K562 (cell line): ENCODE data around the gene CHMP5. TPM values are rescaled to one million over a fixed set of nuclear protein-coding genes. Genes with fewer than 3 reads are reported as not detected.

ENCODE experiments used
- BACH1 ChIP-seq: fragments of 200-800 bp; sonication (Bioruptor generic); IDR thresholded peaks from 2 replicates; pipeline ENCODE4 v1.6.1; 2016; ENCODE audit warnings: missing genetic modification characterization, missing compliant biosample characterization
- CBFB ChIP-seq: sonication (generic); formaldehyde crosslinking; IDR thresholded peaks from 2 replicates; pipeline ENCODE4 v1.4.0; 2020; ENCODE audit warnings: mild to moderate bottlenecking, missing genetic modification reagents
- HNRNPLL ChIP-seq: fragments of 200-400 bp; formaldehyde crosslinking; IDR thresholded peaks from 2 replicates; pipeline ENCODE4 v1.6.1; 2017; ENCODE audit warnings: low read length, low read depth, mild to moderate bottlenecking; ENCODE audit not compliant: poor library complexity, severe bottlenecking
- MCM2 ChIP-seq: fragments of 450-650 bp; IDR thresholded peaks from 2 replicates; pipeline ENCODE4 v1.6.1; 2017; ENCODE audit warnings: low read depth, mild to moderate bottlenecking
- NFE2L1 ChIP-seq: fragments of 450-650 bp; IDR thresholded peaks from 2 replicates; pipeline ENCODE4 v1.6.1; 2016; ENCODE audit warnings: missing genetic modification characterization, low read depth, mild to moderate bottlenecking, missing compliant biosample characterization, moderate library complexity, borderline replicate concordance
- RAD51 ChIP-seq: fragments of 450-650 bp; IDR thresholded peaks from 2 replicates; pipeline ENCODE4 v1.7.1; 2016; ENCODE audit warnings: low read depth, mild to moderate bottlenecking, borderline replicate concordance
- U2AF2 ChIP-seq: fragments of 200-400 bp; formaldehyde crosslinking; optimal IDR thresholded peaks from 2 replicates; pipeline ENCODE3; 2017; ENCODE audit warnings: low read depth, mild to moderate bottlenecking, low read length
- ZBTB40 ChIP-seq, 2 experiments: fragments of 450-650 bp in 1 of 2; sonication (generic) in 1 of 2; formaldehyde crosslinking in 1 of 2; IDR thresholded peaks; 2 replicates each; pipeline versions ENCODE4 v1.7.1 to v1.9.0; 2016 to 2022; ENCODE audit warnings: inconsistent platforms in 1 of 2, mild to moderate bottlenecking in 1 of 2, missing genetic modification reagents in 1 of 2
- ZNF24 ChIP-seq: fragments of 450-650 bp; IDR thresholded peaks from 2 replicates; pipeline ENCODE4 v1.6.1; 2016
- ZNF830 ChIP-seq: fragments of 250-450 bp; sonication (Bioruptor Pico); IDR thresholded peaks from 2 replicates; pipeline ENCODE4 v1.5.0; 2021; ENCODE audit warnings: mild to moderate bottlenecking
- polyA plus RNA-seq, 8 experiments: library from polyadenylated mRNA; depleted of rRNA in 4 of 8; stranded (reverse) in 5 of 8; unstranded in 3 of 8; fragments of >200 nt; fragmentation: Nextera tagmentation in 2 of 8; fragmentation: Illumina TruSeq in 1 of 8; extraction: Ambion mirVana in 2 of 8; extraction: Trizol in 1 of 8; gene quantifications; 2 replicates each; pipeline versions ENCODE4 v1.2.1 to v1.2.3, GENCODE V29; 2011 to 2014; ENCODE audit warnings: inconsistent platforms in 1 of 8, missing spikeins in 1 of 8
- total RNA-seq, 7 experiments: library from RNA; depleted of rRNA in 6 of 7; stranded (reverse); fragments of >200 nt in 6 of 7; fragmentation: Illumina TruSeq in 2 of 7; extraction: Trizol in 2 of 7; gene quantifications; 2 replicates each; pipeline versions ENCODE4 v1.2.1 to v1.2.3, GENCODE V29; 2011 to 2021; ENCODE audit warnings: low replicate concordance in 1 of 7
- TF ChIP-seq, protein P1 (sequence below): sonication (generic); formaldehyde crosslinking; IDR thresholded peaks from 2 replicates; pipeline ENCODE4 v1.8.0; 2022; ENCODE audit warnings: mild to moderate bottlenecking, missing genetic modification reagents, borderline replicate concordance
- TF ChIP-seq, protein P2 (sequence below): sonication (generic); formaldehyde crosslinking; IDR thresholded peaks from 2 replicates; pipeline ENCODE4 v1.8.0; 2022; ENCODE audit warnings: mild to moderate bottlenecking, missing genetic modification reagents
- TF ChIP-seq, protein P3 (sequence below): fragments of 250-450 bp; sonication (Bioruptor Pico); IDR thresholded peaks from 2 replicates; pipeline ENCODE4 v1.5.0; 2021; ENCODE audit warnings: mild to moderate bottlenecking, moderate library complexity

Gene CHMP5
- total and polyA plus RNA-seq, 9 of the 15 experiments (the other 6 are each of a cell fraction or from before 2014, with no cell fraction given), result 36.0 to 105 (median 54.9) TPM

DNA sequence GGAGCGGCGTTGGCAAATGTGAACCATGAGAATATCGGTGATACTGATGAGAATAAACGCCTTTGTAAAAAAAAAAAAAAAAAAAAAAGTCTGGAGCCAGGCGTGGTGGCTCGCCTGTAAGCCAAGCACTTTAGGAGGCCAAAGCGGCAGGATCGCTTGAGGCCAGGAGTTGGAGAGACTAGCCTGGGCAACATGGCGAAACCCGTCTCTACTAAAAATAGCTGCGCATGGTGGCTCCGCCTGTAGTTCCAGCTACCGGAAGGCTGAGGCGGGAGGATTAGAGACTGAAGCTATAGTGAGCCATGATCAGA lies 25.0 kb downstream of the CHMP5 start (continued):
- no peak for TF ChIP-seq ZBTB40 (IDR thresholded peaks at IDR 0.05)
- TF ChIP-seq ZBTB40 (CRISPR knock-in tag; IDR thresholded peaks at IDR 0.05), result no peak
- TF ChIP-seq BACH1 (tag), result 0 out of 2 replicates have a peak, but pooled peaks have one; percentile 14
- no peak for TF ChIP-seq HNRNPLL
- TF ChIP-seq, protein P1, sequence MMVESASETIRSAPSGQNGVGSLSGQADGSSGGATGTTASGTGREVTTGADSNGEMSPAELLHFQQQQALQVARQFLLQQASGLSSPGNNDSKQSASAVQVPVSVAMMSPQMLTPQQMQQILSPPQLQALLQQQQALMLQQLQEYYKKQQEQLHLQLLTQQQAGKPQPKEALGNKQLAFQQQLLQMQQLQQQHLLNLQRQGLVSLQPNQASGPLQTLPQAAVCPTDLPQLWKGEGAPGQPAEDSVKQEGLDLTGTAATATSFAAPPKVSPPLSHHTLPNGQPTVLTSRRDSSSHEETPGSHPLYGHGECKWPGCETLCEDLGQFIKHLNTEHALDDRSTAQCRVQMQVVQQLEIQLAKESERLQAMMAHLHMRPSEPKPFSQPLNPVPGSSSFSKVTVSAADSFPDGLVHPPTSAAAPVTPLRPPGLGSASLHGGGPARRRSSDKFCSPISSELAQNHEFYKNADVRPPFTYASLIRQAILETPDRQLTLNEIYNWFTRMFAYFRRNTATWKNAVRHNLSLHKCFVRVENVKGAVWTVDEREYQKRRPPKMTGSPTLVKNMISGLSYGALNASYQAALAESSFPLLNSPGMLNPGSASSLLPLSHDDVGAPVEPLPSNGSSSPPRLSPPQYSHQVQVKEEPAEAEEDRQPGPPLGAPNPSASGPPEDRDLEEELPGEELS, result no peak
- TF ChIP-seq, protein P2, sequence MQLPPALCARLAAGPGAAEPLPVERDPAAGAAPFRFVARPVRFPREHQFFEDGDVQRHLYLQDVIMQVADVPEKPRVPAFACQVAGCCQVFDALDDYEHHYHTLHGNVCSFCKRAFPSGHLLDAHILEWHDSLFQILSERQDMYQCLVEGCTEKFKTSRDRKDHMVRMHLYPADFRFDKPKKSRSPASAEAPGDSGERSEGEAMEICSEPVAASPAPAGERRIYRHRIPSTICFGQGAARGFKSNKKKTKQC, result 0 out of 2 replicates have a peak, but pooled peaks have one; percentile 9
- TF ChIP-seq MCM2, result no peak
- no peak for TF ChIP-seq U2AF2
- no peak for TF ChIP-seq ZNF24
- no peak for TF ChIP-seq NFE2L1
- no peak for TF ChIP-seq CBFB (CRISPR knock-in tag)
- TF ChIP-seq, protein P3, sequence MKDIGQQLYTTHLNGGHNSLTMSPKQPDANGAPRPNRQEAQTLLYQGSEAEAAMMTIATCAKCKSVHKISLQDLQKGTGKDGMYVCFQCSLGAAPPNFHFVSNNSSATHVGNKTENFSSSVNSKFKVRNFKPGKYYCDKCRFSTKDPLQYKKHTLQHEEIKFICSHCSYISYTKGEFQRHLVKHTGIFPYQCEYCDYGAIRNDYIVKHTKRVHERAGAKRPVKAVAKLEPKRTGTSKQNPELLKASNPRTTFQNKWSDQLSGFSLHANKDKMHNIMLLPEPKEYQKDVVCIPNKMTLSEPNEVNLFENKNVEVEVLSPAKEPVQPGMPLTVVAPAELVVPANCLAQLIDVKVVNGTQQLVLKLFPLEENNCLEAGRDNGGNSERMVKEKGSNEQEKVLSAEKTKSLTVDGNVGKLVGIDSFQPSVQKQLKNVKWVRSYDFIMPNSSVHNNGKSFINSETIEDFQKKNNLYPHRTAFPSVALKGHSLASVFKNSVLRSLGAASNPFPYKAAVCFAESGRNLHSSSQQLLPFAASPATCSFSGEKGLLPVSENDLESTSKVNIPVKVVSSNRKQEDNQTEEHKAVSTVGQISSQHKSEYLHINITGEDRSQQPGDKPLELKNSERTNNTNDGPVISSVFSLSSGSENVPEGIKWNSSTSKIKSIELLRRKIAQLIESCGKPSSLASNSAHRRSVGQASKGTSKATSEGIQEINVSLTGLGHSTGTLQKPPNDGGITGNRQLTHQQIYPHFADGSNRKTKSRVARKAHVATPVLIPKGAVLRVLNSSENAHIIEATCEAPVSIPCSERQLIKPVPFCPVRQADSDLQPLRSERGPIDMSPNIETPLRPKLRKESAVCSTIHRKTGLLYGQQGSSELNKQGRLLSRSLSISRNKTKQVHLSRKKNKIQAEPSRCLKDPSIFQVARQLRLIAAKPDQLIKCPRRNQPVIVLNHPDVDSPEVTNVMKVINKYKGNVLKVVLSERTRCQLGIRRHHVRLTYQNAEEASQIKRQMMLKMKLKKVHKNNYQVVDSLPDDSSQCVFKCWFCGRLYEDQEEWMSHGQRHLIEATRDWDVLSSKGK (CRISPR knock-in tag), result no peak
- TF ChIP-seq ZNF830 (CRISPR knock-in tag), result no peak
- TF ChIP-seq RAD51, result no peak
